ENCODE data around the gene FMN1. TPM values are rescaled to one million over a fixed set of nuclear protein-coding genes. Genes with fewer than 3 reads are reported as not detected.

FMN1 gene
- total and polyA plus RNA-seq, 2 experiments from 2014 or later: 0.93 to 2.2 TPM

DNA sequence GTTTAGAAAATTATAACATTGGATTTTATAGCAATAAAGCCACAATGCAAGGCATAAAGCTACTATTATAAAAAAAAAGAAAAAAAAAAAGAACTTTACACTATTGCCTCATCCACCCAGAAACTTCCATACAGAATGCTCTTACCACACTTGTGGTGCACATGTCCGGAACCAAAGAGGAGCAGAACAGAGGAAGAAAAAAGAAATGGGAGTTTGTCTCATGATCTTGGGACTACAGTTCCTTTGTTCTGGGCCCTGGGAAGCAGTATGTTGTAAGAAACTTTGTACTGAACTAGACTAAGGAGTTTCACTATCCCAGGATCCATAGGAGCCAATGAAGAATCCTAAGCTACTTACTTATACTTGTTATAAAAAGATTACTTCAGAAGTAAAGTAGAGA lies 36.1 kb downstream of the FMN1 start:
- H3K4me1 ChIP-seq (ENCODE audit: insufficient read depth): no peaks in the 10 kb centered on the region
- no peak for TF ChIP-seq EZH2 (IDR thresholded peaks at IDR 0.05; ENCODE audit: insufficient read depth, poor library complexity, severe bottlenecking)
- DNase-seq: no peak
- H3F3A ChIP-seq (ENCODE audit: insufficient read depth): no peaks in the 10 kb centered on the region
- in situ Hi-C loops (cut with MboI): no loop called here
- no peaks in the 10 kb centered on the region for H4K20me1 ChIP-seq (ENCODE audit: insufficient read depth)
- H3K4me3 ChIP-seq: no peak overlapping the region
- H3K79me2 ChIP-seq (ENCODE audit: insufficient read depth): no peaks in the 10 kb centered on the region
- H3K9me3 ChIP-seq (ENCODE audit: low read depth): no peaks in the 10 kb centered on the region
- H3K36me3 ChIP-seq (ENCODE audit: low read depth): no peaks in the 10 kb centered on the region
- H2AFZ ChIP-seq: no peak overlapping the region
- WGBS, 2 experiments (ENCODE audit: low coverage in 1 of 2, low lambda C conversion rate in 2 of 2, missing lambda C conversion rate in 2 of 2): 88 to 95% methylated on average over 1 of the region's 1 CpG
- no peaks in the 10 kb centered on the region for H3K9me2 ChIP-seq (ENCODE audit: insufficient read depth)
- H3K4me2 ChIP-seq (ENCODE audit: unreplicated experiment): no peak overlapping the region
- peaks cover 12% of the 10 kb centered on the region; the same call in 1 of the 2 replicates for H3K27me3 ChIP-seq (replicated peaks; ENCODE audit: insufficient read depth)
- no peak overlapping the region for H3K27ac ChIP-seq
- H3K9ac ChIP-seq: no peak overlapping the region

GRCh38 chr15:33157371-33158037 lies 37.0 kb downstream of the FMN1 start:
- no peak overlapping the region for H2AFZ ChIP-seq
- TF ChIP-seq EZH2phosphoT487 (IDR thresholded peaks at IDR 0.05; ENCODE audit: insufficient read depth, low read depth) (no peak), EZH2 (IDR thresholded peaks at IDR 0.05; ENCODE audit: insufficient read depth, poor library complexity, severe bottlenecking) (no peak)
- WGBS, 2 experiments (ENCODE audit: low coverage in 1 of 2, low lambda C conversion rate in 2 of 2, missing lambda C conversion rate in 2 of 2): 91 to 94% methylated on average over 6 of the region's 6 CpGs
- peaks cover 12% of the 10 kb centered on the region; the same call in 1 of the 2 replicates for H3K27me3 ChIP-seq (replicated peaks; ENCODE audit: insufficient read depth)
- no peaks in the 10 kb centered on the region for H3K4me1 ChIP-seq (ENCODE audit: insufficient read depth)
- in situ Hi-C loops (cut with MboI): no loop called here
- H3K36me3 ChIP-seq (ENCODE audit: low read depth): no peaks in the 10 kb centered on the region
- no peaks in the 10 kb centered on the region for H3K9me2 ChIP-seq (ENCODE audit: insufficient read depth)
- H3K4me3 ChIP-seq: no peak overlapping the region
- no peak overlapping the region for H3K27ac ChIP-seq
- H3K9ac ChIP-seq: no peak overlapping the region
- no peaks in the 10 kb centered on the region for H3F3A ChIP-seq (ENCODE audit: insufficient read depth)
- no peak overlapping the region for H3K4me2 ChIP-seq (ENCODE audit: unreplicated experiment)
- no peak for DNase-seq
- no peaks in the 10 kb centered on the region for H3K79me2 ChIP-seq (ENCODE audit: insufficient read depth)
- H3K9me3 ChIP-seq (ENCODE audit: low read depth): no peaks in the 10 kb centered on the region
- H4K20me1 ChIP-seq (ENCODE audit: insufficient read depth): no peaks in the 10 kb centered on the region

- no peaks in the 10 kb centered on the region for H3F3A ChIP-seq (ENCODE audit: insufficient read depth)
- H3K9me2 ChIP-seq (ENCODE audit: insufficient read depth): no peaks in the 10 kb centered on the region
- no peak overlapping the region for H3K4me2 ChIP-seq (ENCODE audit: unreplicated experiment)
- no peaks in the 10 kb centered on the region for H3K36me3 ChIP-seq (ENCODE audit: low read depth)
- WGBS, 2 experiments (ENCODE audit: low coverage in 1 of 2, low lambda C conversion rate in 2 of 2, missing lambda C conversion rate in 2 of 2): 81 to 87% methylated on average over 7 of the region's 7 CpGs
- H3K27ac ChIP-seq: no peak overlapping the region
- no peaks in the 10 kb centered on the region for H3K4me1 ChIP-seq (ENCODE audit: insufficient read depth)
- H4K20me1 ChIP-seq (ENCODE audit: insufficient read depth): no peaks in the 10 kb centered on the region
- in situ Hi-C loops (cut with MboI): no loop called here
- H3K79me2 ChIP-seq (ENCODE audit: insufficient read depth): no peaks in the 10 kb centered on the region
- H3K27me3 ChIP-seq (replicated peaks; ENCODE audit: insufficient read depth): 0 out of 2 replicates have a peak, but pooled peaks cover 12% of the 10 kb centered on the region
- H3K9ac ChIP-seq: no peak overlapping the region
- no peak for DNase-seq
- H3K9me3 ChIP-seq (ENCODE audit: low read depth): no peaks in the 10 kb centered on the region
- TF ChIP-seq EZH2 (IDR thresholded peaks at IDR 0.05; ENCODE audit: insufficient read depth, poor library complexity, severe bottlenecking): no peak
- no peak for TF ChIP-seq EZH2phosphoT487 (IDR thresholded peaks at IDR 0.05; ENCODE audit: insufficient read depth, low read depth)
- no peak overlapping the region for H2AFZ ChIP-seq
- no peak overlapping the region for H3K4me3 ChIP-seq
These were observed 38.7 kb downstream of the FMN1 start for GRCh38 chr15:33155691-33156420.

- H3K9ac ChIP-seq: no peak overlapping the region
- no peaks in the 10 kb centered on the region for H3K36me3 ChIP-seq (ENCODE audit: low read depth)
- H3K9me3 ChIP-seq (ENCODE audit: low read depth): no peaks in the 10 kb centered on the region
- peak; percentile 74 for DNase-seq
- H3K4me3 ChIP-seq: no peak overlapping the region
- no peaks in the 10 kb centered on the region for H3K79me2 ChIP-seq (ENCODE audit: insufficient read depth)
- TF ChIP-seq EZH2 (IDR thresholded peaks at IDR 0.05; ENCODE audit: insufficient read depth, poor library complexity, severe bottlenecking) (no peak), EZH2phosphoT487 (IDR thresholded peaks at IDR 0.05; ENCODE audit: insufficient read depth, low read depth) (no peak)
- no peaks in the 10 kb centered on the region for H3K4me1 ChIP-seq (ENCODE audit: insufficient read depth)
- H3K27me3 ChIP-seq (replicated peaks; ENCODE audit: insufficient read depth): 0 out of 2 replicates have a peak, but pooled peaks cover 15% of the 10 kb centered on the region
- 73 to 74% methylated on average over 14 of the region's 14 CpGs for WGBS, 2 experiments (ENCODE audit: low coverage in 1 of 2, low lambda C conversion rate in 2 of 2, missing lambda C conversion rate in 2 of 2)
- no peaks in the 10 kb centered on the region for H3F3A ChIP-seq (ENCODE audit: insufficient read depth)
- no peak overlapping the region for H3K27ac ChIP-seq
- H3K9me2 ChIP-seq (ENCODE audit: insufficient read depth): no peaks in the 10 kb centered on the region
- in situ Hi-C loops (cut with MboI): no loop called here
- H3K4me2 ChIP-seq (ENCODE audit: unreplicated experiment): no peak overlapping the region
- H4K20me1 ChIP-seq (ENCODE audit: insufficient read depth): no peaks in the 10 kb centered on the region
- H2AFZ ChIP-seq: no peak overlapping the region
These were observed 40.0 kb downstream of the FMN1 start for GRCh38 chr15:33154351-33155166.
